ENCODE measurements around the gene AMDHD1.

The AMDHD1 gene, protein sequence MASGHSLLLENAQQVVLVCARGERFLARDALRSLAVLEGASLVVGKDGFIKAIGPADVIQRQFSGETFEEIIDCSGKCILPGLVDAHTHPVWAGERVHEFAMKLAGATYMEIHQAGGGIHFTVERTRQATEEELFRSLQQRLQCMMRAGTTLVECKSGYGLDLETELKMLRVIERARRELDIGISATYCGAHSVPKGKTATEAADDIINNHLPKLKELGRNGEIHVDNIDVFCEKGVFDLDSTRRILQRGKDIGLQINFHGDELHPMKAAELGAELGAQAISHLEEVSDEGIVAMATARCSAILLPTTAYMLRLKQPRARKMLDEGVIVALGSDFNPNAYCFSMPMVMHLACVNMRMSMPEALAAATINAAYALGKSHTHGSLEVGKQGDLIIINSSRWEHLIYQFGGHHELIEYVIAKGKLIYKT

DNA sequence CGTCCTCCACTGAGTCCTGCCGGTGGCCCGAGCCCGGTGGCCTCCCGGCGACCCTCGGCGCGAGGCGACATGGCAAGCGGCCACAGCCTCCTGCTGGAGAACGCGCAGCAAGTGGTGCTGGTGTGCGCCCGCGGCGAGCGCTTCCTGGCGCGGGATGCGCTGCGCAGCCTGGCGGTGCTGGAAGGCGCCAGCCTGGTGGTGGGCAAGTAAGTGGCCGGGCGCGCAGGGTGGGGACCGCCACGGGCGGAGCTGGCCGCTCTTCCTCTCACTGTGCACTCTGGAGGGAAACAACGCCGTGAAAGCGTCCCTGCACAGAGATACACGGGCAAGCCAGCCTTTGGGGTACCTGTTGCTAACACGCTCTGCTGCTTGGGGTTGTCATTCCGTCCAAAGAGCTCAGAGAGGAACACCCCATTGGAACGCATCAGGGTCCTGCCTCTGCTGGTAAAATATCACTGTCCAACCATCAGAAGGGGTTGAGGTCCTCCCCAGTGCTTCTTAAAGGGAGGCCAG, at the start of gene AMDHD1:
TSS of gene AMDHD1 (plus strand) at position 2 of the 513 bp plus-strand sequence. CDS start at position 70, 68 bp downstream.
- no peak for DNase-seq

DNA sequence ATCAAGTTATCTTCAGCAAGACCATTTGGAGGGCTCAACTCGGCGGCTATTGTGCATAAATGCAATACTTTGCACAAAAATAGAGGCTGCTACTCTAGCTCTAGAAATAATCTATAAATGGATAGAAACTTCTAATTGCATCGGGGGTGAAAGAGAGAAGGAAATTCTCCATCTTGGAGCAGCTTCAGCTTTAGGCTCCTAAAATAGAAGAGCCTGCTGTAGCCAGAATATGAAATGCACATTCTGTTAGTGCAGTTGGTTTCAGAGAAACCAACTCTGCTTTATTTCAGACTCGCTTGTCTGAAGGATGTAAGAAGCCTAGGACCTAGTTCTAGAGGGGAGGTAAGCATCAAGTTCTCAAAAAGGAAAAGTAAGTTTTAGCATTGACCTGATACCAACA, 46.3 kb upstream of the AMDHD1 start:
- DNase-seq: no peak

DNA sequence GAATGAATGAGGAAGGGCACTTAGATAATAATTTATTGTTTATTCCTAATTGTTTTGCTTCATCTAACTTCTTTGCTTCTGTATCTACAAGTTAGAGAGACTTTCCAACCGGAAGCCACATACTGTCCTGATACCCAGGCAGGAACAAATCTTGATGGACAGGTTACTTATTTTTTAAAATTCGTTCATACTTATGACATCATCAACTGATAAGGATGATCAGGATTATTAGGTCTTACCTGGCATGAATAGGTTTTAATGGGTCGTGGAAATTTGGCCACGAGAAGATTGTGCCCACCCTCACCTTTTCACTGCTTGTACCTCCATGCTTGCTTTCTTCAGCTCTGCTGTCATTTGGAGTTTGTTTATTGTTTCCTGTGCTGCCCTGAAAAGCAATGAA, 45.0 kb upstream of the AMDHD1 start:
- DNase-seq: no peak

DNA sequence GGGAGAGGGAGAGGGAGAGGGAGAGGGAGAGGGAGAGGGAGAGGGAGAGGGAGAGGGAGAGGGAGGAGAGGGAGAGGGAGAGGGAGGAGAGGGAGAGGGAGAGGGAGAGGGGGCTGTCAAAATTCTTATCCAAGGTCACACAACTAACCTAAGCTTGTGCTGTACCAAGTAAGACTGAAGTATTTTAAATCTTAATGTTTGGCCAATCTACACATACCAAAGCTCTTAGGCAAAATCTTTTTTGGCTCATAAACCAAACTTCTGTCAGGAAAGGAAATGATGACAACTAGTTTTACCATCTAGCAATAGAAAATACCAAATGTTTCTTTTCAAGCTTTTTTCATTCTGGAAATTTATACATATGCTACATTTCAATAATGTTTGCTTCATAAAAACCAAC, 34.6 kb upstream of the AMDHD1 start:
- DNase-seq: no peak

DNA sequence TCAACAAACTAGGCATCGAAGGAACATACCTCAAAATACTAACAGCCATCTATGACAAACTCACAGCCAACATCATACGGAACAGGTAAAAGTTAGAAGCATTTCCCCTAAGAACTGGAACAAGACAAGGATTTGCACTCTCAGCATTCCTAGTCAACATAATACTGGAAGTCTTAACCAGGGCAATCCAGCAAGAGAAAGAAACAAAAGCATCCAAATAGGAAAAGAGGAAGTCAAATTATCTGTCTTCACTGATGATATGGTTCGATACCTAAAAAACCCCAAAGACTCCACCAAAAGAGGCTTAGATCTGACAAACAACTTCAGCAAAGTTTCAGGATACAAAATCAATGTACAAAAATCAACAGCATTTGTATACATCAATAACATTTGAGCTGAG, 33.3 kb upstream of the AMDHD1 start:
- no peak for DNase-seq

DNA sequence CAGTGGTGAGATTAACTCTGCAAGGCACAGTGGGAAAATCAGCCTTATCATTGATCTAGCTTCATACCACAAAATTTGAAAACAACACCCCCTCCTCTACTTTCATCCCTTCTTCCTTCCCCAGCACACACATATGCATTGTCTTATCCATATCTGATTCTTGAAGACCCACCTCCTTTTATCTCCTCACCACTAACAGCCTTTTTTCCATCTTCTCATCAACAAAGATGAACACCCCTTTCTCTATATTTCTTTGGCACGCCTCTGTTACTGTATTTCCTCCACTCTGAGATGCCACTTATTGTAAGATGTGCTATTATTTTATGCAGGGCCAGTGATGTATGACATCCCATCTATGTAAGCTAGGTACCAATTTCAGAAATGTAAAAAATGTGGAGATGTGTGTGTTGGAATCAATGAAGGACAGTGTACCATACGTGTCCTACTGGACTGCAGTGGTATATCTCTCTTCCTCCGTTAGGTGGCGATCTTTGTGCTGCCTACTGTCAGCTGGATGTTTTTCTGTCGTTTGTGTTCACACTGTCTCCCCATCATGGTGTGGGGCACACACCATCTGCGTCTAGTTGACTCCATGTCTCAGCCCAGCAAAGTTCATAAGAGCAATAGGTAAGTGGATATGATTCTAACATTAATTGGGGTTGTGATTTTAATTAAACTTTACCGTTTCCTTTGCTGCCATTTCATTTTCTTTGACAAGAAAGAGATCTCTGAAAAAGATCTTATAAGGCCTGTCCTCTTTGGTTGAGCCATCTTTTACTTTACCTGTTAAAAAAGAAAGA, 24.7 kb upstream of the AMDHD1 start:
- peak; percentile 39 for DNase-seq

DNA sequence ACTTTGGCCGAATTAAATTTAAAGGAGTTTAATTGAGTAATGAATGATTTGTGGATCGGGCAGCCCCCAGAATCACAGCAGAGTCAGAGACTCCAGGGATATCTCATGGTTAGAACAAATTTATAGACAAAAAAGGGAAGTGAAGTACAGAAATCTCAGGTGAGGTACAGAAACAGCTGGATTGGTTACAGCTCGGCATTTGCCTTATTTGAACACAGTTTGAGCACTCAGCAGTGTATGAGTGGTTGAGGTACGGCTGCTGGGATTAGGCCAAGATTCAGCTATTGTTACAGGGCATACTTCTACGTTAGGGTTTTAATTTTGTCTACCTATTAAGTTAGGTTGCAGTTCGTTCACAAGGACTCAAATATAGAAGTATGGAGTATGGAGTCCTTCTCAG, 24.0 kb upstream of the AMDHD1 start:
- no peak for DNase-seq

DNA sequence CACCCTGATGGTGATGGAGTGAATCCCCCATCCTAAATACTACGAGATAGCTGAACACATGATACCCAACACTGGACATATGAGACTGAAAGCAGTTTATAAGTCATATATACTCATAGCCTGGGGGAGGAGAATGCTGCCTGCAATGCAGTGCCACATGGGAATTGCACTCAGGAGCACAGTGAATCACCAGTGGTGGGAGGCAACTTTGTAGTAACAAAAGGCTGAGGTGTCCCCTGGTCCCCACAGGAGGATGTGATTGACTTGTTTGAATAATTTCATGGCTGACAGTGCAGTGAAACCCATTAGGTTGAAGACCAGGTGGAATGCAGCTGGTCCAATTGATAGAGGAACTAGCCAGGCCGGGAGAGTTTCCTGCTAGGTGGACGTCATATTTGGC, 20.9 kb upstream of the AMDHD1 start:
- DNase-seq: no peak

DNA sequence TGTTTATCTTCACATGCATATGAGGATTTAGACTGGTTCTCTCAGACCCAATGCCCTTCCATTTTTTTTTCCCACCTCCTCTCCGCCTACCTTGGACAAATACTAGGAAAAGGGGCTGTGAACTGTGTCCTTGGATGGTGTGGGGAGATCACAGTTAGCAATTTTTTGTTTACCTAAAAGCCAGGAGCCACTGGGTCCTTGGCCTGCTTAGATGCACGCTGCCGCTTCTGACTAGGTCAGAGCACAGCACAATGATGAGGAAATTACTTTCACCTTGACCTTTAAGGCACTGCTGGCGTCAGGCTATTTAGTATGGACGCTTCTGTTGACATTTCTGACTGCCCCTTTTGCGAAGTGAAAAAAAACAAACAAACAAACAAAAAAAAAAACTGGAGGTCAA, 2.6 kb upstream of the AMDHD1 start:
- no peak for DNase-seq

DNA sequence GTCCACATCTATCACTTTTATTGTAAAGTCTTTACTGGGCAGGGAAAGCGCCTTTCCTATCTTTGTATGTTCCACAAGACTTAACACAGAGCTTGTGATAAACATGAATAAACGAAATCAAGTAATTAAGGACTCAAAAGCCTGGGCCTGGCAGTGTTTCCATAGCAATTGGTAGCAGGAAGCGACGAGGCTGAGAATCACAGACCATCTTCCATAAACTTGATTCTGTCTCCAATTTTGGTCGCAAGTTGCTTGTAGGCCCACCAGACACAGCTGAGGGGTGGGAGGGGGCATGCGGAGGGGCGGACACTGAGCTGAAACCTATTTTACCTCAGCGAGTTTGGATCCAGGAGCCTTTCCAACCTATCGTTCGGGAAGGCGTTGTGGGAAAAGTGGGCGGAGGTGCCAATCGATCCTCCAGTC, 1.0 kb upstream of the AMDHD1 start:
- no peak for DNase-seq

DNA sequence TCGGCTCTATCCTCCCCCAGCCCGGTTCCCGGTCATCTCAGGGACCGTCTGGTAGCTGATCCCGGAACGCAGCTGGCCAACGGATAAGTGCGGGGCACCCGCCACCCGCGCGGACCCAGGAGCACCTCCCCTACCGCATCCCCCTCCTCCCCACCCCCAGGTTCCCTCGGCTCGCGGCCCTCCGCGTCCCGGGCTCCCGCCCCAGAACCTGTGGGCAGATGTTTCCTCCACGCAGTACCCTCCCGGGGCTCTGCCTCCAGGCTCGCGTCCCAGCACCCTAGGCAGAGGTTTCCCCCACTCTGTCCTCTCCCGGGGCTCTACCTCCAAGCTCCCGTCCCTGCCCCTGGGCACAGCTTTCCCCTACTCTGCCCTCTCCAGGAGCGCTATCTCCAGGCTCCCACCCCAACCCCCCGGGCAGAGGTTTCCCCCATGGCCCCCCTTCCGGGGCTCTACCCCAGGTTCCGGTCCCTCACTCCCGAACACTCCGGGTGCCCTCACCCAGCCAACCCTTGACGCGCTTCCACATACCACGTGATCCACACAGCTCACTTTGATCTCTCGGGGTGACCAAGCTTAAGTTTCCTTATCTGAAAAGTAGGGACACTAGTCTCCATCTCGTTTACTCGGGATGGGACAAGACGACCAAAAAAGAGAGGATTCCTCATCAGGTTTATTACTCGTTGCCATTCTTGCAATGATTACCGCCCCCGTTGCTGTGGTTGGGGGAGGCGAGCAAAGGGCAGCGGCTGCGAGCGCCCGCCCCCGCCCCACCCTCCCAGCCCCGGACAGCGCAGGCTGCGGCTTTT, 404 bp upstream of the AMDHD1 start, which contains the start of gene CCDC38:
TSS of gene CCDC38 (minus strand) at position 91 of the 806 bp plus-strand sequence. CDS start 6,105 bp downstream, outside the sequence.
- DNase-seq: peak; percentile 74

DNA sequence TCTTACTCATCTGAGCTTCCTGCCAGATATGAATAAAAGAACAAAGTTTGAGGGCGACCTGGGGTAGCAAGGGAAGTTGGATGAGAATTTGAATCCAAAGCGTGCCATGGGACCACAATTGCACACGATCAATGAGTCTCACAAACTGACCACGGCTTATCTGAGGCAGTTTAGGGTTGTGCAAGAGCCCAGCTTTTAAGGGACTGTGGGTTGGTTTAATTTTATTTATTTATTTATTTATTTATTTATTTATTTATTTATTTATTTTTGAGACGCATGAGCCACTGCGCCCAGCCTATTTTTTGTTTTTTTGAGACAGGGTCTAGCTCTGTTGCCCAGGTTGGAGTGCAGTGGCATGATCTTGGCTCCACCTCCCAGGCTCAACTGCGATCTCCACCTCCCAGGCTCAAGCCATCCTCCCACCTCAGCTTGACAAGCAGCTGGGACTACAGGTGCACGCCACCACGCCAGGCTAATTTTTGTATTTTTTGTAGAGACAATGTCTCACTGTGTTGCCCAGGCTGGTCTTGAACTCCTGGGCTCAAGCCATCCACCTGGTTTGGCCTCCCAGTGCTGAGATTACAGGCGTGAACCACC, 1.1 kb downstream of the AMDHD1 start:
- no peak for DNase-seq

DNA sequence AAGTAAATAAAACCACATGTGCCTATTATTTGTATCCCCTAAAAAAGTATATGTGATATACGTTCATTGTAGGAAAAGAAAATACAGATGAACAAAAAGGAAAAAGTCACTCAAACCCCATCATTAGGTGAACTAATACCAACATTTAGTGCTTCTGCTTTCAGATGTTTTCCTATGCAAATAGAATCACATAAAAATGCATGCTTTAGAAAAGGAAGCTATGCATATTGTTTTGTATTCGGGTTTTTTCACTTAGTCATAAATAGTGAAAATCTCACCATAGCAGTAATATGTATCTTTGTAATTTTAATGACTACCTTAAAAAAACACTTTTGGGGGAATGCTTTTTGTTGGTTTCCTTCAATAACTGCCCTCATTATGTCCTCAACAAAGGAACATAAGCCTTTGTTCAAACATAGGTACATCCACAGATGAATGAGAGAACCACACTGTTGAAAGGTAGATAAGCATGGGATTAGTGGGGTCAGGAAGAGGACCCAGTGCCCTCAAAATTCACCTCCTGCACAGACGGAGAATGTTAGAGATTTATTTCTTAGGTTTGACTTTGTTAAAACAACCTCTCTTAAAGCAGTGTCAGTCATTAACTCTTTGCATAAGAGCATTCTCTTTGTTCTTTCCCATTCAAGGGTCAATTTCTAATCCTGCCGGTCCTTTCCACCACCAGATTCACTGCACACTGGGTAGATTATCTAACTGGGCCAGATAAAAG, 6.5 kb downstream of the AMDHD1 start:
- DNase-seq: no peak

DNA sequence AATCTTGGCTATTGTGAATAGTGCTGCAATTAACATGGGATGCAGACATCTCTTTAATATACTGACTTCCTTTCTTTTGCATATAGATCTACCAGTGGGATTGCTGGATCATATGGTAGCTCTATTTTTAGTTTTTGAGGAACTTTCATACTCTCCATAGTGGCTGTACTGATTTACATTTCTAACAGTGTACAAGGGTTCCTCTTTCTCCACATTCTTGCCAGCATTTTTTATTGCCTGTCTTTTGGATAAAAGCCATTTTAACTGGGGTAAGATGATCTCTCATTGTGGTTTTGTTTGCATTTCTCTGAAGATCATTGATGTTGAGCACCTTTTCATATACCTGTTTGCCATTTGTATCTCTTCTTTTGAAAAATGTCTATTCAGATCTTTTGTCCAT, 8.4 kb downstream of the AMDHD1 start:
- DNase-seq: no peak

DNA sequence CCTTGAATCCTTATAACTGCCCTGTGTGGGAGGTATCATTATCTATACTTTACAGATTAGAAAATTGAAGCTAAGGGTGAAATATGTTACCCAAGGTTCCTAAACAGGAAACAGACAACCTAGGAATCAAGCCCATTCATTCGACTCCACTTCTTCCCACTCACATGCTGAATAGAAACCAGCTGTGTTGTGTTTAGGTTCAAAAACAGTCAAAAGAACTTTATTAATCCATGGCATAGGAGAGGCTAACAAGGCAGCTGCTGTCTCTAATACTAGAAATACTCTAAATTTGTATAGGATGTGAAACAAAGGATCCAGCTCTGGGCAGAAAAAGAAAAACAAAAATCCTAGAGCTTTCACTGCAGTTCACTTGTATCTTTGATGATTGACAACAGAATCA, 9.9 kb downstream of the AMDHD1 start:
- no peak for DNase-seq

DNA sequence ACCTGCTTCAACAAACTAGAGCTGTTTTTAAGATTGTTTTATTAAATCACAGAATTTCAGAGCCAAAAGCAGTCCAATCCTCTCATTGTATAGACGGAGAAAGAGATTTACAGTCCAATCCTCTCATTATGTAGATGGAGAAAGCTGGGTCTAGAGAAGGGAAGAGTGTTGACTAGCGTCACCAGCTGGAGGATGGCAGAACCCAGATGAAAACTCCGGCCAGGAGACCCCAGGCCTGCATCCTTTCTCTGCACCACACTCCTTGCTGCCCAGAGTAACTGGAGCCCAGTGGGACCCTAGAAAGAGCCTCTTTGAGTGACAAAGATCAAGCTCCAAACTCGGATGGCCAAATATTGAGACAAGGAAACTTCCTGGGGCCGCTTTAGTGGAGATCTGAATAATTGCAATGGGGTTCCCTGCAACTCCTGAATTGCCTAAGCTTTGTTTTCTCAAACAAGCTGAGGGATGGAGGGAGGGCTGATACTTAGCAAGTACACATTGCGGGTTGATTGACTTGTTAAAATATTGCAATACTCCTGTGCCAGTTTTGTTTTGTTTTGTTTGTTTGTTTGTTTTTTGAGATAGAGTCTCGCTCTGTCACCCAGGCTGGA, 12.5 kb downstream of the AMDHD1 start:
- DNase-seq: no peak

DNA sequence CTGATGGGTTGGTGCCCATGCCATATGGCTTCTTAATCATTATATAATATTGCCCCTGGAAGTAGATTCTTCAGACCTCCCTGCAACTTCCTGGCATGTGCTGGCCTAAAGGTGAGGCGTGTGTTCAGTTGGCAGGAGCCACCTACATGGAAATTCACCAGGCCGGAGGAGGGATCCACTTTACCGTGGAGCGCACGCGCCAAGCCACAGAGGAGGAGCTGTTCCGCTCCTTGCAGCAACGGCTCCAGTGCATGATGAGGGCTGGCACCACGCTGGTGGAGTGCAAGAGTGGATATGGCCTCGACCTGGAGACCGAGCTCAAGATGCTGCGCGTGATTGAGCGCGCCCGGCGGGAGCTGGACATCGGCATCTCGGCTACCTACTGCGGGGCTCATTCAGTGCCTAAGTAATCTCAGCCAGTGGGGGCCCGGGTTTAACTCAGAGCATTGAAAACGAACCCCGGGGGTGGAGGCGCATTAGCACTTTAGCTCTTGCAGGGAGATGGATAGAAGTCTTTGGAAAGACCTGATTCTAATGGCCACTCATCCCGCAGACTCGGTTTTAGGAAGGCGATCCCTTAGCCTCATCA, 13.5 kb downstream of the AMDHD1 start:
- no peak for DNase-seq

DNA sequence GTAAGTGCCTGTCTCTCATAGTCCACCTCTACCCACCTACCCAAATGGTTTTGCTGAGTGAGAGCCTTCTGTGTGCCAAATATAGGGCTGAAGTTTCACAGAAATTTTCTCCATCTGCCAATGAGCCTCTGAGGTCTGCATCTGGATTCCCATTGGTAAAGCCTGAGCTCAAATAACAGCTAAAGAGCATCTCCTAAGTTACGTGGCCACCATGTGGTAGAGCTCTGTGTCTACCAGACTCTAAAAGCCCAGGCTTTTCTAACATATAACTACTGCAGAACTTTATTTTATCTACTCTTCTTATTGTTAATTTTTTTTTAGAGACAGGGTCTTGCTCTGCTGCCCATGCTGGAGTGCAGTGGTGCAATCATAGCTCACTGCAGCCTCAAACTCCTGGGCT, 16.0 kb downstream of the AMDHD1 start:
- no peak for DNase-seq

DNA sequence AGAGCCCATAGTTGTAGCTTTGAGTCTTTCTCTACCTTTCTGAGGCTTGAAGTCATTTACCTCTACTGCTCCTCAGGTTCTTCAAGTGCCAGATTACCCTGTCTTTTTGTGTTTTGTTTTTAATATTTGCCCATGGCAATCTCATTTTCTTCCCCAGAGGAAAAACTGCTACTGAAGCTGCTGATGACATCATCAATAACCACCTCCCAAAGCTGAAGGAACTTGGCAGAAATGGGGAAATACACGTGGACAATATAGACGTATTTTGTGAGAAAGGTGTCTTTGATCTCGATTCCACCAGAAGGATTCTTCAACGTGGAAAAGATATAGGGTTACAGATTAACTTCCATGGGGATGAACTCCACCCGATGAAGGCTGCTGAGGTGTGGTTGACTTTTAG, 17.1 kb downstream of the AMDHD1 start:
- no peak for DNase-seq

DNA sequence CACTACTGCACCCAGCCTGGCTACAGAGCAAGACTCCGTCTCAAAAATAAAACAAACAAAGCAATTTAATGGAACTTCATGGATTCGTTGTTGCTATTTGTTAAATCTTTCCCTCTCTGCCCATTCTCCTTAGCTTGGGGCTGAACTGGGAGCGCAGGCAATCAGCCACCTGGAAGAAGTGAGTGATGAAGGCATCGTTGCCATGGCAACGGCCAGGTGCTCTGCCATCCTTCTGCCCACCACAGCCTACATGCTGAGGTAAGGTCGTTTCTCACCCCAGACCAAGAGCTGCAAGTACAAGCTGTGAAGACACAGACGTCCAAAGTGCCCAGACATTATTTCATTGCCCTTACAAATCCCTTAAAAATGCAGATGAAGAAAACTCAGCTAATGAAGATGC, 19.1 kb downstream of the AMDHD1 start:
- no peak for DNase-seq

DNA sequence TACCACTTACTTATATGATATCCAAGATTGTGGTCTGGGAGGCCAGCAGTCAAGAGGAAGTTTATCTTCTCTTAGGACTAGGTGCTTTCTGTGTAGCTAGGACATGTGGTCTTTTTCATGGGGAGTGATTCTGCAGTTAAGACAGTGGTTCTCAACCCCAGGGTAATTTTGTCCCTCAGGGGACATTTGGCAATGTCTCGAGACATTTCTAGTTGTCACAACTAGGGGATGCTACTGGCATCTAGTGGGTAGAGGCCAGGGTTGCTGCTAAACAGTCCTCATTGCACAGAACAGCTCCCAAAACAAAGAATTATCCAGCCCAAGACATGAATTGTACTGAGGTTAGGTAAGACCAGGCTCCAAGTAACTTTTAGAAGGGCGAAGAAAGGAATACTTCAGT, 20.0 kb downstream of the AMDHD1 start:
- DNase-seq: no peak

Data from NCI-H774 (cell line).